HG03135 (cell line): ENCODE results near the gene PRKCD.

Experiments used
- ATAC-seq: cut with Tn5 transposase; IDR thresholded peaks from one replicate; pipeline ENCODE4 v1.9.1; 2021; ENCODE audit warnings: mild to moderate bottlenecking, moderate library complexity; ENCODE audit not compliant: unreplicated experiment

PRKCD gene

DNA sequence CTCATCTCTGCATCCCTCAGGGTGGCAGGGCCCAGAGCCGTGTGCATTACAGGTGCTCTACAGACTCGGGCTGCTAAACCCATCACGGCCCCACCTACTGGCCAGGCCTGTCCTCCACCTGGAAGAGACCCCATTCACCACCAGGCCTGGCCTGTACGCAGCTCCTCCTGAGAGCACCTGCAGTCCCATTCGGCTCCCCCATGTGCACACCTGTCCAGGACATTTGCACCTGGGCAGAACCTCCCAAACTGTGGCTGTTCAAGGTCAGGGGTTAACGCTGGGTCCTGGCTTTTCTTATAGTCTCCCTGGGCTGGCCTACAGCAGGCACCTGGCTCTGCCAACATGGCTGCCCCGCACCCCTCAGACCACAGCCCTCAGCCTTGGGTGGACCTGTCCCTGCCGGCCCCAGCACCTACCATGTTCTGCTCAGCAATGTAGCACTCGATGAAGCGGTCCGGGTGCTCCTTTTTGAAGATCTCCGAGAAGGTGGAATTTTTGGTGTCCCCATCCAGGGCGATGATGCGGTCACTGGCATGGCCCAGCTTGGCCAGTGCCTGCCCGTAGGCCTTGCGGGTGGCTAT lies 69.1 kb downstream of the PRKCD start:
- no peak for ATAC-seq

DNA sequence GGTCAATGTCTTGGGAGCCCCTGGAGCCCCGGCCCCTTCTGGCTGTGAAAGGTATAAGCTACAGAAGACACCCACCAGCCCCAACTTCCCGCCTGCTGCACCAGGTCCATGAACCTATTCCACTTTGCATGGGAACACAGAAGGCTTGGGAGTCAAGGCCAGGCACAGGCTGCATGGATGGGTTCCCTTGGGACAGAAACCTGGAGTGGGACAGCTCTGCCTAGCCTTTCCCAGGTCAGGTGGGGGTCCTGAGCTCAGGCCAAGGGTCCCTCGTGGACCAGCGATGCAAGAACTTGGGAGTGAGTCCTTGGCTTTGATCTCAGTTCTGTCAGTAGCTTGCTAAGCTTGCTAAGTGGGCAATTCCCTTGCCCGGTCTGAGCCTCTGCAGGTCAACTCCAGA lies 69.8 kb downstream of the PRKCD start:
- no peak for ATAC-seq

DNA sequence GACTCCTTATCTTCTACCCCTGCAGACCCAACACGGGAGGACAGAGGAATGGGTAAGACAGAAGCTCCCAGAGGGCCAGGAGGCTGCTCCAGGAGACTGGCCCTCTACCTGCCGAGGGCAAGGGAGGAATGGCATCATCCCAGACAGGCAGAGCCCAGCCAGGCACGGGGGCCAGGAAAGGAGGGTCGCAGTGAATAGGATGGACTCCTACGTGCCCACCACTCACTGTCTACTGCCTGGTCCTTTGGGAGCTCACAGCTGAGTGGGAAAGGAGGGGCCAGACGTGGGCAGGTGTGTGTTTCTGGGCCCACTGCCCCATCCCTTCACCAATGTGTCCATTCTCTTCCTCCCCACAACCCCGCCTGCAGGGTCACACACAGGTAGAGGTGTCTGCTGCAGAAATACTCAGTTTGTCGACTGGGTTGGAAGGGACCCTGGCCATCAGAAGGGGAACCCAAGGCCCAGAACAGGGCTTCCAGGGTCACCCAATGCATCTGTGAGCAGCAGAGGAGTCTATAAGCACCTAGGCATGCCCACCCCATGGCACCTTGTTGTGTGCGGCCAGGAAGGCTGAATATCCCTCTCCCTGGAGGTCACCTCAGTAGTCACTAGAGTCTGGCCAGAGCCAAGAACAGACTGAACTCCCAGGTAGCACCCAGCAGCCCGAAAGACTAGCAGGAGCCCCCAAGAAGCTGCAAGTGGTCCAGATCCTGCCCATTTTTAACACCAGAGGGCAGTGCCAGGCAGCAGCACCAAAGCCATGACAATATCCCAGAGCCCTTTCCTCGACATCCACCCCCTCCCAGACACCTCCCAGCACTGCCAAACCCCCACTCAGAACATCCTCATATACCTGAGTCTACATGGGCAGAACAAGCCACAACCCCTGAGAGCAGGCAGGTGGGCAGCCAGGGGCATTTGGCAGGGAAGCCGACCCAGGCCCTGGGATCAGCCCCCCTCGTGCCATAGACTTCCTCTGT lies 70.8 kb downstream of the PRKCD start:
- ATAC-seq: no peak

DNA sequence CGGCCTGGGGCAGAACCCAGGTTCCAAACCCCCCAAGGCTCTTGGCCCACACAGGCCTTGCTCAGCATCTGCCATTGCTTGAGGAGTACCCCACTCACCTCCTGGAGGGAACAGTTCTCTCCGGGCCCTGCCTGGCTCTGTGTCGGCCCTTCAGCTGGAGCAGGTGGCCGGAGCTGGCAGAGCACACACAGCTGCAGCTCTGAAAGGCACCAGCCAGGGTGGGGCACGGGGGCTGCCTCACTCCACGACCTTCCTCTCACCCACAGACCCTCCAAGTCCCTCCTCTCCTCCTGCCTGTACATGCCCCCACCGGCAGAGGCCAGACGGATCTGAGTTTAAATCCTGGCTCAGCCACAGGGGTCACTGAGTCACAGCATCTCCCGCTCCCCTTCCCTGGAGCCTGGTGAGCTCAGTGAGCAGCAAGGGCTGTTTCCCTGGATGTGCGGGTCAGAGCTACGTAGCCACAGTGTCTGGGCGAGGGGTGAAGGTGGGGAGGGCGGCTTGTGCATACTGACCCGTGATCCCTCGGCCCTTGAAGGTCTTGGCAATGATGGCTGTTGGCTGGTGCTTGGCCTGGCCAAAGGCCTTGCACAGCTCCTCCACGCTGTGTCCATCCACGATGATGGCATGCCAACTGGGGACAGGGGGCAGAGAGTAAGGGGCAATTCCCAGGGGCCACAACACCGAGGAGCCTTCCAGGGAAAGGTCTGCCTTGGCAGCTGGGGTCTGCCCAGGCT lies 71.8 kb downstream of the PRKCD start:
- ATAC-seq: no peak

DNA sequence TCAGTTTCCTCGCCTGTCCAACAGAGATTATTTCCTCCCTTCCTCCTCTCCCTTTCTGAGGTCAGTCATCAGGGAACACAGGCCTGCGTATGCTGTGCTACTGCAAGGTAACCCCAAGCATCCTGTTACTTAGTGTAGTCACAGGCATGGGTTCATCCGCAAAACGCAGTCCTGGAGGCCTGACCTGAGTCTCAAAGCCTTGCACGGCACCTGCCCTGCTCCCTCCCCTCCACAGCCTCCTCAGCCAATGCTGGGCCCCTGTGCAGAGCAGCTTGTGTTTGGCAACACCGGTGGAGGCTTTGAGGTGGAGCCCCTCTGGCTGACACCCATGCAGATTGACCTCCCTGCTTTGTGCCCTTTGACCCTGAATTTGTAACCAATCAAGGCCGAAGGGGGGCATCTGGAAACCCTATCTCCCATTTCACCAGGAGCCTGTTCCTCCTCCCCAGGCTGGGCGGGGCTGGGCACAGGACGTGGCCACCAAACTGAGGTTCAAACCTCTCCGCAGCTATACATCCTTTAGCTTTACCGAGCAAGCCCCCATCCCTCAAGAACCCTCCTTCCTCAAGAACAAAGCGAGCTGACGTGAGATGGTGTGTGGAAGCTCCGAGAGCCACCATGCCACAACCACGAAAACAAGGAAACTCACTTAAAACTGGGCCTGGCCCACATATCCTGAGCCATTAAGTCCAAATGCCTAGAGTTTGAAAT lies 73.3 kb downstream of the PRKCD start:
- ATAC-seq: no peak

DNA sequence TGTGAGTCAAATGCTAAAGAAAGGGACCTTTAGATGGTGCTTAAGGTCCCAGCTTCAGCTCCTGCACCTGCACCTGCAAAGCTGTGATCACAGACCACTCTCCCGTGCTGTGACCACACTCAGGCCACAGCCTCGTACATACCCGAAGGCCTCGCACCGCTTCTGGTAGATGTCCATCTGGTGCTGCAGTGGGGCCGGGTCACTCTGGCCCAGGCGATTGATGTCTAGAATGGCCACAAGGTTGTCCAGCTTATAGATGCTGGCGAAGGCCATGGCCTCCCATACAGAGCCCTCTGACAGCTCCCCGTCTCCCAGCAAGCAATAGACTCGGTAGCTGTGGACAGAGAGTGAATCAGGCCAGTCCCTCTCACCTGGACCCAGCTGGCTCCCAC lies 73.8 kb downstream of the PRKCD start:
- ATAC-seq: no peak

DNA sequence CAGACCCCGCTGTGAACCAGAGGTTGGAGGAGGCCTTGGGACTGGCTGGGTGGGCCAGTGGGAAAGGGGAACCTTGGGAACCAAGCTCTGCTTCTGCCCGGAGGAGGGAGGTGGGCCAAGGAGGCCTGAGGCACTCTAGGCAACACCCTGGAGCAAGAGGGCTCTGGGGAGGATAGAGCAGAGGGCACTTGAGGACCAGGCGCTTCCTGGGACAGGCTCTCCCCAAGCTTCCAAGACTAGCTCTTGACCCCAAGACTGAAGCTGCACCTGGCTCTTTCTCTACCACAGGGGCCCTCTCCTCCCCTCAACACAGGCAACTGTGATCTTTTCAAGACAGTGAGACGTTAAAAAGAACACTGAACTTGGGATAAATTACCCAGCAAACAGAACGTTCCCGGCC lies 74.5 kb downstream of the PRKCD start:
- no peak for ATAC-seq

DNA sequence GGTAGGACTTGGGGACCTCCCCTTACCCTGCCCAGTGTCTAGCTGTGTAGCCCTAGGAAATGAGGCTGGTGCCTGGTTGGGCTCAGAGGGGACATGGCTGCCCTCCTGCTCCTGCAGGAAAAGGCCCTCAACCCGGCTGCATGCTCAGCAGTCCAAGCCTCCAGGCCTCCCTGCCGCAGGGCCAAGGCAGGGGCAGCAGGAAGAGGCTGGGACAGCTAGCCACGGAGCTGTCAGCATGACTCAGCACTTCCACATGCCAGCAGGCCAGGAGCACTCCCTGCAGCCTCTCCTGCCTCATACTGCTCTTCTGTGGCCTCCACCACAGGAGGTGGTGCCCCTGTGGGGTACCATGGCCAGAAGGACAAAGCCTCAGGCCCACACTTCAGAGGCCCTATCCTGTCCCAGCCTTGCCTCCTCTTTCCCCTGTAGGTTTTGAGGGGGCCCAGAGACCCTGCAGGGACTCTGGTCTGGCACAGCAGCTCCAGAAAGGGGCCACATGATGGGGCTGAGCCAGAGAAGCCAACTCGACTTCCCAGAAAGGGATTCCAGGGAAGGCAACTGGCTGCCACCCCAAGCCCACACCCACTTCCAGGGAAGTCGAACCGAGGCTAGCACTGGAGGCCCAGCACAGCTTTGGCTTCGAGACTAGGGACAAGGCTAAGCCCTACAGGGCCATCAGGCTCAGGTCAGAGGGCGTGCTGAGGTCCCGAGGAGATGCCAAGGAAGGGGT lies 75.3 kb downstream of the PRKCD start:
- no peak for ATAC-seq

DNA sequence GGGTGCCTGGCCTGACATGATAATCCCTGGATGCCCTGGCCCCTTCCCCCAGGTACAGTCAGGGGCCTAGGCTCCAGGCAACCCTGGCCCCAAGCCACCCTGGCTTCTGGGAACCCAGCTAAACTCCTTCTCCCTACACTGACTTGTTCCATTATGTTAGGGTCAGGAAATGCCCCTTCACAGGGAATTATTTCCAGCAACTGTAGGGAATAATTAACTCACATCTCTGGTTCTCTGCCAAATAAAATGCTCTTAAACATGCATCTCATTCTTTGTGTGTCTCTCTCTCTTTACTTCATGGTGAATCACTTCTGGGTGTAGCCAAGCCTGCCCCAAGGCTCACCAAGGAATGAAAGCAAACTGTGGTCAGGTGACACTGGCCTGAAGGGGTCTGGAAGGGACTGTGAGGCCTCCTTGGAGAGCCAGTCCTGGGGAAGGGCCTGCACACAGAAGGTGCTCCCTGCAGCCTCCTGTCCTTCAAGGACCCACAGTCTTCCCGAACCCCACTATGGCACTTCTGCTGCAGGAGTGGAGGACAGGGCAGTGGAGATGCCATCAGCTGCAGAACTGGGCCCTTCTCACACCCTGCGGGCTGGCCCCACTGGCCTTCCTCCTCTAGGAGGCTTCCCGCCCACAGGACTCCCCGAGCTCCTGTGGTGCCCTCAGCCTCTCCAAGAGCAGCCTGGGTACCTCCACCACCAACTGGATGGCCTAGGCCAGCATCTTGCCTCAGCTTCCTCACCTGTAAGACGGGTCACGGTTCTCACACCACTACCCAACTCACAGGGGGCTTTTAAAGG lies 77.2 kb downstream of the PRKCD start:
- no peak for ATAC-seq

DNA sequence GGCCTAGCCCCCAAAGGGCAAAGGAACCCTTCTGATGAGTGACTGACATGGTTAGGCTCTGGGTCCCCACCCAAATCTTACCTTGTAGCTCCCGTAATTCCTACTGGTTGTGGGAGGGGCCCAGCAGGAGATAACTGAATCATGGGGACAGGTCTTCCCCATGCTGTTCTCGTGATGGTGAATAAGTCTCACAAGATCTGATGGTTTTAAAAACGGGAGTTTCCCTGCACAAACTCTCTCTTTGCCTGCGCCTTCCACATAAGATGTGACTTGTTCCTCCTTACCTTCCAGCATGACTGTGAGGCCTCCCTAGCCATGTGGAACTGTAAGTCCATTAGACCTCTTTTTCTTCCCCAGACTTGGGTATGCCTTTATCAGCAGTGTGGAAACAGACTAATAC lies 77.9 kb downstream of the PRKCD start:
- ATAC-seq: no peak

DNA sequence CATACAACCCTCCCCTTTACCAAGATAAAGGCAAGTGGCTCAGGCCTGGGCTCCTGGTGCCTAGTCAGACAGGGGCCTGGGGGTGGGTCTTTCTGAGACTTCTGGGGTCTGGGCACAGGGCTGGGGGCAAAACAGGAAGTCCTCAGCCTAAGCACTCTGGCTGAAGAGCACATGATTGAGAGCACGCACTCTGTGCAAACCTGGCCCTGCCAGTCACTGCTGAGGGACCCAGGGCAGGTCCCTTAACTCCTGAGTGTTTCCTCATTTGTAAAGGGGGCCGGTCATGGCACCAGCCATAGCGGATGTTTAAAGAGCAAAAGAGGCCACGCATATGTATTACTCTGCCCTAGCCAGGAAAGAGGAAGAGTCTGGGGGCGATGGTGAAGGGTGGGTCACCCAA lies 78.8 kb downstream of the PRKCD start:
- no peak for ATAC-seq

DNA sequence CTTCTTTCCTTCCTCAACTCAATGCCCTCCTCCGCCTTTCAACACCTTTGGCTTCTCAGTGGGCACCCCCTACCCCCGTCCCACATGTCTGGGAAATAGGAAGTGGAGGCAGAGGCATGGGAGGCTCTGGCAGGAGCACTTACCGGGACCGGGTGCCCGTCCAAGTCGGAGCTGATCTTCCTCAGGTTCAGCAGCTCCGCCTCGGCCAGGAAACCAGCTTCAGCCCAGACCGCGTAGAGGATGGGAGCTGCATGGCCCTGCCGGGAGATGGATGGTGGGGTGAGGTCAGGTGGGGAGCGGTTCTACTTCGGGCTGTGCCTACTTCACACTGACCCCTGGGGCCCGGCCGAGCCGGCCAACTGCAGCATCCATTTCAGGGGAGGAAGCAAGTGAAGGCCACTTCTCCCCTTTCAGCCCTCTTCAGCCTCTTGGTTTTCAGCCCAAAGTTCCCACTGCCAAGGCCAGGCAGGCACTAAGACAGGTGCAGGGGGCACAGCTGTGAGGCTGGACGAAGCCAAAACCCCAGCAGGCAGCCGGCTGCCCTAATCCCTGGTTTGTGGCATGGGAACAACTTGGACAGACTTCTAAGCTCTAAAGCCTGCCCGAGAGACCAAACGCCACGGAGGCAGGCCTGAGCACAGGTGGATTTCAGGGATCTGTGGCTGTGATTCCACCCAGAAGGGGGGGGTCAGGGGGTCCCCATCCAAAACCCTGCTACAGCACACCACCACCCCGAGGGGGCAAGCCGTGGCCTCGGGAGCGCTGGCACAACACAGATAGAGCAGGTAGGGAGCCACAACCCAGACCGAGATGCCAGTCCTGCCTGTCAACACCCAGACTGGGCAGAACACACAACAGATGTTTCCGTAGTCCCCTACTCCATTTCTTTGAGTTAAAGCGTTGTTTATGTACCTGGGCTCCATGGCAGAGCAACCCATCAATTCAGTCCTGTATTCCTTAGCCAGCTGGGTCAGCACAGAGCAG lies 80.3 kb downstream of the PRKCD start:
- no peak for ATAC-seq

DNA sequence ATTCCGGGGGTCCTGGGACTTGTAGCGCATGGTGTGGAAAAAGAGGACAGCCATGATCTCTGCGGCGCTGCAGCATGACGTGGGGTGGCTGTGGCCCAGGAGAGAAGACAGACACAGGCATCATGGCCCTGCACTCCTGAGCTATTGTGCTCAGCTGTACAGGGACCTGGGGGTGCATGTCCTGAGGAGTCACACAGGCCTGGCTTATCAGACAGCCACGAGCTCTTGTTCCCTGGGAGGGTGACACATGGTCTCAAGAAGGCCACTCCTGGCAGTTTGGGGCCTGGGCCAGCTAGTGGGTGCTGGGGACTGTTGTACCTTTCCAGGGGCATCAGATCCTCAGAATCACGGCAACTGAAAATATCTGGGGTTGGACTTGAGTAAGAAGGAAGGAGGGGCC lies 81.1 kb downstream of the PRKCD start:
- ATAC-seq: no peak
